ENCODE results near the gene YJU2.
A peak's percentile ranks its signal among the peaks of the same experiment; 100 is the strongest.
"Not testable (repeated sequence)": the region's sequence is repeated elsewhere in the genome, so short reads cannot be mapped to it uniquely, and the experiment has no call there.

Gene YJU2

DNA sequence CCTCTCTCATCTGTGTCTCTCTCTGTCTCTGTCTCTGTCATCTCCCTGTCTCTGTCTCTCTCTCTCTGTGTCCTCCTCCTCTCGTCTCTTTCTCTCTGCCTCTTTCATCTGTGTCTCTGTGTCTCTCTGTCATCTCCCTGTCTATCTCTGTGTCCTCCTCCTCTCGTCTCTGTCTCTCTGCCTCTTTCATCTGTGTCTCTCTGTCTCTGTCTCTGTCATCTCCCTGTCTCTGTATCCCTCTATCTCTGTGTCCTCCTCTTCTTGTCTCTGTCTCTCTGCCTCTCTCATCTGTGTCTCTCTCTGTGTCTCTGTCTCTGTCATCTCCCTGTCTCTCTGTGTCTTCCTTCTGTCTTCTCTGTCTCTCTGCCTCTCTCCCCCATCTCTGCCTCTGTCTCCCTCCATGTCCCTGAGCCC is 18.1 kb upstream of the YJU2 start:
- DNase-seq (ENCODE audit: low spot score), result no peak

DNA sequence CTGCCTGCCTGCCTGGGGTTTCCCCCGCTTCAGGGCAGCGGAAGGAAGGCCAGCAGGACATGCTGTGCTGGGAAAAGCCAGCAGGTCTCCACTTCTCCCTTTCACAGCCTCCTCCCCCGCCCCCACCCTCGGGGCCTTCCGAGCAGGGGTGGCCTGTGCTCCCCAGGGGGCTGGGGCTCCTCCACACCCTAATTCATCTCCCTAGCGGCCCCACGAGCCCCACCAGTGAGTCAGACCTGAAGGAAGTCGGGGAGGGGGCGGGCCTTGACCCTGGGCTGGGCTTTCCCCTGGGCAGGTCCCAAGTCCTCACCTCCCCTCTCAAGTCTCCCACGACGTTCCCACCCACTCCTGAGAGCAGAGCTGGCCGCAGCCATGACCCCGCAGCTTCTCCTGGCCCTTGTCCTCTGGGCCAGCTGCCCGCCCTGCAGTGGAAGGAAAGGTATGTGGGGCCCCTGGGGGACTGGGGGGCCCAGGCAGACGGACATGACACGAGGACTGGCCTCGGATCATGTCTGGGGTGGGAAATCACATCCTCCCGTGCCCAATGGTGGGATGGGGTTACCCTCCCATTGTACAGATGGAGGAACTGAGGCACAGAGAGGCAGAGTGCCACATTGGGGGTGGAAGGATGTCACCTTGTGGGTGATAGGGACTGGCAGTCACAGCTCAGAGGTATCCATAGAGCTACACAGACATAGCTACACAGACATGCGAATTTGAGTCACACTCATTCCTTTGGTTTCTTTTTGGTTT is 17.5 kb upstream of the YJU2 start, which contains the start of gene EBI3:
Gene EBI3 (plus strand): TSS at position 345 of the 753 bp plus-strand sequence. CDS start 28 bp downstream, at position 373.
- DNase-seq (ENCODE audit: low spot score), result peak; percentile 39

DNA sequence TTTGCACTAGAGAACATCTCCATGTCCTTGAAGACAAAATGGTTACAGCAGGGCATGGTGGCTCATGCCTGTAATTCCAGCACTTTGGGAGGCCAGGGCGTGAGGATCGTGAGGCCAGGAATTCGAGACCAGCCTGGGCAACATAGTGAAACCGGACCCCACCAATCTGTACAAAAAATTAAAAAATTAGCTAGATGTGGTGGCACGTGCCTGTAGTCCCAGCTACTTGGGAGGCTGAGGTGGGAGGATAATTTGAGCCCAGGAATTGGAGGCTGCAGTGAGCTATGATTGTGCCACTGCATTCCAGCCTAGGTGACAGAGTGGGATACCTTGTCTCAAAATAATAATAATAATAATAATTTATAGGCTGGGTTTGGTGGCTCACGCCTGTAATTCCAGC is 16.6 kb upstream of the YJU2 start:
- not testable (repeated sequence) for DNase-seq (ENCODE audit: low spot score)

DNA sequence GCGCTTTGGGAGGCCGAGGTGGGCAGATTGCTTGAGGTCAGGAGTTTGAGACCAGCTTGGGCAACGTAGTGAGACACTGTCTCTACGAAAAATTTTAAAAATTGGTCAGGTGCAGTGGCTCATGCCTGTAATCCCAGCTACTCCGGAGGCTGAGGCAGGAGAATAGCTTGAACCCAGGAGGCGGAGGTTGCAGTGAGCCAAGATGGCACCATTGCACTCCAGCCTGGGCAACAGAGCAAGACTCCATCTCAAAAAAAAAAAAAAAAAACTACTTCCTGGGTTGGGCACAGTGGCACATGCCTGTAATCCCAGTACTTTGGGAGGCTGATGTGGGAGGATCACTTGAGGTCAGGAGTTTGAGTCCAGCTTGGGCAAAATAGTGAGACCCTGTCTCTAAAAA is 15.4 kb upstream of the YJU2 start:
- DNase-seq (ENCODE audit: low spot score), result not testable (repeated sequence)

DNA sequence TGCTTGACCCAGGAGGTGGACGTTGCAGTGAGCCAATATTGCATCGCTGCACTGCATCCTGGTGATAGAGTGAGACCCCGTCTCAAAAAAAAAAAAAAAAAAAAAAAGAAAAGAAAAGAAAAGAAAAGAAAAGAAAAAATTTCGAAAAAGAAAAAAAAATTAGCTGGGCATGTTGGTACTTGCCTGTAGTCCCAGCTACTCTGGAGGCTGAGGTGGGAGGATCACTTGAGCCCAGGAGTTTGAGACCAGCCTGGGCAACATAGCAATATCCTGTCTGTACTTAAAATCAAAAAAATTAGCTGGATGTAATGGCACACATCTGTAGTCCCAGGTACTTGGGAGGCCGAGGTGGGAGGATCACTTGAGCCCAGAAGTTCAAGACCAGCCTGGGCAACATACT is 14.7 kb upstream of the YJU2 start:
- DNase-seq (ENCODE audit: low spot score), result not testable (repeated sequence)

DNA sequence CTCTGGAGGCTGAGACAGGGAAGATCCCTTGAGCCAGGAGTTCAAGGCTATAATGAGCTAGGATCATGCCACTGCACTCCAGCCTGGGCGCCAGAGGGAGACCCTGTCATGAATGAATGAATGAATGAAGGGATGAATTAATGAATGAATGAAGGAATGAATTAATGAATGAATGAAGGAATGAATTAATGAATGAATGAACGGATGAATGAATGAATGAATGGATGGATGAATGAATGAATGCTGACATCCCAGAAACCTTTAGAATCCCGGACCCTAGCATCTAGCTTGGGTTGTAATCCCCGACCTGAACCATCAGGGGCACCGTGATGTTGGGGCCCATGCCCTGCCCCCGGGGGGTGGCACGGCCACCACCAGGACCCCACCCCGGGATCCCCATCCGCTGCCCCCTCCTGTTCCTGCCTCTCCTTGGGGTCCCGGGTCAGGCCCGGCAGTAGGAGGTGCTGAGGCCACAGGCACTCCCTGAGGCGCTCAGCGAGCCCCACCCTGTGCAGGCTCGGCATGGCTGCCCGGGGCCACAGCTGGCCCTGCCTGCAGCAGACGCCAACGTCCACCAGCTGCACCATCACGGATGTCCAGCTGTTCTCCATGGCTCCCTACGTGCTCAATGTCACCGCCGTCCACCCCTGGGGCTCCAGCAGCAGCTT is 14.1 kb upstream of the YJU2 start:
- DNase-seq (ENCODE audit: low spot score), result no peak

DNA sequence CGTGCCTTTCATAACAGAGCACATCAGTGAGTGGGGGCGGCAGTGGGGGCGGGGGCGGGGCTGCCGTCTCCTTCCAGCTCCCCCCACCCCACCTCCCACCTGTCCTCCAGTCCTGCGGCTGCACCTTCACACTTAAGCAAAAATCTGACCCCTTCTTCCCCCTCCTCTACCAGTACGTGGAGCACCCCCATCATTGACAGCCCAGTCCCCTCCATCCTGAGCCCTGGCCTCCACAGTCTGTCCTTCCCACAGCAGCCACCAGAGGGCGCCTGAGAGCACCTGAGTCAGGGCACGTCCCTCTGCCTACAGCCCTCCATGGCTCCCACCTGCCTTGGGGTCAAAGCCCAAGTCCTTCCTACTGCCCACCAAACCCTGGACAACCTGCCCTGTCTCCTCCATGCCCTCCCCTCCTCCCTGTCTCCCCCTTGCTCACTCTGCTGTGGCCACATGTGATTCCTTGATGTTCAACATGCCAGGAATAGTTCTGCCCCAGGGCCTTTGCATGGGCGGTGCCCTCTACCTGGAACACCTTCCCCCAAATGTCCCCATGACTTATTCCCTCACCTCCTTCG is 13.5 kb upstream of the YJU2 start:
- DNase-seq (ENCODE audit: low spot score), result no peak

DNA sequence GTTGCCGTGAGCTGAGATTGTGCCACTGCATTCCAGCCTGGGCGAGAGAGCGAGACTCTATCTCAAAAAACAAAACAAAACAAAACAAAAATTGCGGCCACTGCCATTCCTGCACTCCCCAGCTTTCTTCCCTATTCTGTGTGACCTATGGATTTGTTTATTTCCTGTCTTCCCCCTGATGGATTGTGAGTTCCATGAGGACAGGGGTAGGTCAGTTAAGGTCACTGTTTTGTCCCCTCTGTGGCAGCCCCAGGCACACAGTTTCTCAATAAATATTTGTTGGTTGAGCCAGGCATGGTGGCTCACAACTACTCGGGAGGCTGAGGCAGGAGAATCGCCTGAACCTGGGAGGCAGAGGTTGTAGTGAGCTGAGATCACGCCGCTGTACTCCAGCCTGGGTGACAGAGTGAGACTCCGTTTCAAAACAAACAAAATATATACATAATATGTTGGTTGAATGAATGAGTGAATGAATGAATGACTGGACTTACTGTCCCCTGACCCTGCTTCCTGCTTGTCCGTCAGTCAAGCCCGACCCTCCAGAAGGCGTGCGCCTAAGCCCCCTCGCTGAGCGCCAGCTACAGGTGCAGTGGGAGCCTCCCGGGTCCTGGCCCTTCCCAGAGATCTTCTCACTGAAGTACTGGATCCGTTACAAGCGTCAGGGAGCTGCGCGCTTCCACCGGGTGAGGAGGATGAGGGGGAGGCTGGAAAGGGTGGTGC is 12.6 kb upstream of the YJU2 start:
- DNase-seq (ENCODE audit: low spot score), result no peak

DNA sequence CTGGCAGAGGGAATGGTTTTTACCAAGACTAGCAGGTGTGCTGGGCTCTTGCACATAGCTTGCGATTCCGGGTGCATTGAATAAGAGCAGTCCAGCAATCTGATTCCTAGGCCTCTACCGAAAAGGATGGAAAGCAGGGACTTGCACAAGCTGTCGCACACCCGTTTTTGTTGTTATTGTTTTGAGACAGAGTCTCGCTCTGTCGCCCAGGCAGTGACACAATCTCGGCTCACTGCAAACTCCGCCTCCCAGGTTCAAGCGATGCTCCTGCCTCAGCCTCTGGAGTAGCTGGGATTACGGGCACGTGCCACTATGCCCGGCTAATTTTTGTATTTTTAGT is 12.0 kb upstream of the YJU2 start:
- no peak for DNase-seq (ENCODE audit: low spot score)

DNA sequence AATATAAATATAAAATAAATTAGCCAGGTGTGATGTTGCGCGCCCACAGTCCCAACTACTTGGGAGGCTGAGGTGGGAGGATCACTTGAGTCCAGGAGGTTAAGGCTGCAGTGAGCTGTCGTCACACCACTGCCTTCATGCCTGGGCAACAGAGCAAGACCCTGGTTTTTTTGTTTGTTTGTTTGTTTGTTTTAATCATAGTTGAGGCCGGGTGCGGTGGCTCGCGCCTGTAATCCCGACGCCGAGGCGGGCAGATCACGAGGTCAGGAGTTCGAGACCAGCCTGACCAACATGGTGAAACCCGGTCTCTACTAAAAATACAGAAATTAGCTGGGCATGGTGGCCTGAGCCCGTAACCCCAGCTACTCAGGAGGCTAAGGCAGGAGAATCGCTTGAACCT is 9.4 kb upstream of the YJU2 start:
- not testable (repeated sequence) for DNase-seq (ENCODE audit: low spot score)

DNA sequence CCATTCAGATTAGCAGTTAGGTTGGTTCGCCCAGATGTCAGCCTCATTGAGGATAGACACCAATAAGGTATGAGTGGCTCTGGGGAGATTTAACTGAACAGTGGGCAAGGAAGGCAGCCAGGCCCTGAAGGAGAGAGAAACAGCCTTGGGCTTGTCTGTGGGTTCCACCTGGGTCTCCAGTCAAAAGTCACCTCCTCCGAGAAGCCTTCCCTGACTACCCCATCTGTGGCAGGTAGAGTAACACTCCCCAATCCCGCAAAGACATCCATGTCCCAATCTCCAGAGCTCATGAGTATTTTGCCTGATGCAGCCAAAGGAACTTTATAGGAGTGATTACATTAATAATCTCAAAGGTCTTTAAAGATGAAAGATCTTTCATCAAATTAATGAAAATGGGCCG is 8.0 kb upstream of the YJU2 start:
- no peak for DNase-seq (ENCODE audit: low spot score)

DNA sequence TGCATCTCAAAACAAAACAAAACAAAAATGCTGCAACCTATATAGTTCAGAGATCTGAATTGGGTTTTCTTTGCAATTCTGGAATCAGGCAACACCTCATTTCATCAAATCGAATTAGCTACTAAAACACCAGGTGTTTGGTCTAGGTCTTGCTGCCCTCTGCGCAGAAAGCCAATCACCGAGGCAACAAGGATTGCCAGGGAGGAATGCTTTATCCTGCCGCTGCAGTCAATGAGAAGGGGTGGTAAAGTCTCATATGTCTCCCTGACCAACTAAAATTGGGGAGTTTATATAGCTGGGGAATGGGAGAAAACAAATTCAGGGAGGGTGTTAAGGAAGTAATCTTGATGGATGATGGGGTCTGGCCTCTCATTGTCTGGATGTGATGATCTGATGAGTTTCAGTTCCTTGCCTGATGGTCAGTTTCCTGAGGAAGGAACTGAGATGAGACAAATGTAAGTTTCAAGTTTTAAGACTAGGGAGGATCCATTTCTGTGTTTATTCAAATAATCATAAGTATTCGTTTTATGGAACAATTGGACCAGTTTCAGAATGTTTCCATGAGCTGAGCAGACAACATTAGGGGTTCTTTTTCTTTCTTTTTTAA is 5.0 kb upstream of the YJU2 start:
- DNase-seq (ENCODE audit: low spot score), result peak; percentile 53

DNA sequence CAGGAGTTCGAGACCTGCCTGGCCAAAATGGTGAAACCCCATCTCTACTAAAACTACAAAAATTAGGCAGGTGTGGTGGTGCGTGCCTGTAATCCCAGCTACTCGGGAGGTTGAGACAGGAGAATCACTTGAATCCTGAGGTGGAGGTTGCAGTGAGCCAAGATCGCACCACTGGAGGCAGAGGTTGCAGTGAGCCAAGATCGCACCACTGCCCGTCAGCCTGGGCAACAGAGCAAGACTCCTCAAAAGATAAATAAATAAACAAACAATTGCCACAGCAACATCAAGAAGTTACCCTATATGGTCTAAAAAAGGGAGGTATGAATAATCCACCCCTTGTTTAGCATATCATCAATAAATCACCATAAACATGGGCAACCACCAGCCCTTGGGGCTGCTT is 942 bp upstream of the YJU2 start:
- not testable (repeated sequence) for DNase-seq (ENCODE audit: low spot score)

DNA sequence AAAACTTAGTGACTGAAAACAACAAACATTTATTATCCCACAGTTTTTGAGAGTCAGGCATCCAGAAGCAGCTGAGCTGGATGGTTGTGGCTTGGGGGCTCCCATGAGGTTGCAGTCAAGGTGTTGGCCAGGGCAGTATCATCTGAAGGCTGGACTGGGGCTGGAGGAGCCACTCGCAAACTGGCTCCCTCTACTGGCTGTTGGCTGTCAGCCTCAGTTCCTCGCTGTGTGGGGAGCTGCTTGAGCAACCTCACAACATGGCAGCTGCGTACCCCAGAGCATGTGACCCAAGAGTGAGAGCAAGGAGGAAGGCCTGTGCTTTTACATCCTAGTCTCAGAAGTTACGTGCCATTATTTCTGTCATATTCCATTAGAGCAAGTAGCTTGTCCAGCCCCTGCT is 9.7 kb downstream of the YJU2 start:
- no peak for DNase-seq (ENCODE audit: low spot score)

DNA sequence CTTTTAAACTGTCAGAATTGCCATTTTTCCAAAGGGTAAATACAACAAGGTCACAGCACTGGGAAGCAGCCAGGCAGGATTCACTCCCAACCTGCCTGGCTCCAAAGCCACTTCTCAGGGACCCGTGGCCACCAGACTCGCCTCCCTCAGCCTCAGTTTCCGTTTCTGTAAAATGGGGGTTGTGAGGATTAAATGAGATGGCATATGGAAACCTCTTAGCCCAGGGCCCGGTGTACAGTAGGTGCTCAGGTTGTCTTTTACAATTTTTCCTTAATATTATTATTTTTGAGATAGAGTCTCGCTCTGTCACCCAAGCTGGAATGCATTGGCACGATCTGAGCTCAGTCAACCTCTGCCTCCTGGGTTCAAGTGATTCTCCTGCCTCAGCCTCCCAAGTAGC is 10.1 kb downstream of the YJU2 start:
- no peak for DNase-seq (ENCODE audit: low spot score)

DNA sequence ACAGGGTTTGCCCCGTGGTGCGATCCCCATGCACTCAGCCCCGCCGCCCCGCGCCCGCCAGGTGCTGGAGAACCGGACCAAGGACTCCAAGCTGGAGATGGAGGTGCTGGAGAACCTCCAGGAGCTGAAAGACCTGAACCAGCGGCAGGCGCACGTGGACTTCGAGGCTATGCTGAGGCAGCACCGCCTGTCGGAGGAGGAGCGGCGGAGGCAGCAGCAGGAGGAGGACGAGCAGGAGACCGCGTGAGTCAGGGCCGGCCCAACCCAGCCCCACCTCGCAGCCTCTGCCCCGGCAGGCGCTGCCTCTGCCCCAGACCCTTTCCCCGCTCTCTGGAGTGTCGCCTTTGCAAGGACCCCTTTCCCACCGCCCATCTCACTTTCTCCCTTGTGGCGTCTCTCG is 11.3 kb downstream of the YJU2 start:
- no peak for DNase-seq (ENCODE audit: low spot score)

DNA sequence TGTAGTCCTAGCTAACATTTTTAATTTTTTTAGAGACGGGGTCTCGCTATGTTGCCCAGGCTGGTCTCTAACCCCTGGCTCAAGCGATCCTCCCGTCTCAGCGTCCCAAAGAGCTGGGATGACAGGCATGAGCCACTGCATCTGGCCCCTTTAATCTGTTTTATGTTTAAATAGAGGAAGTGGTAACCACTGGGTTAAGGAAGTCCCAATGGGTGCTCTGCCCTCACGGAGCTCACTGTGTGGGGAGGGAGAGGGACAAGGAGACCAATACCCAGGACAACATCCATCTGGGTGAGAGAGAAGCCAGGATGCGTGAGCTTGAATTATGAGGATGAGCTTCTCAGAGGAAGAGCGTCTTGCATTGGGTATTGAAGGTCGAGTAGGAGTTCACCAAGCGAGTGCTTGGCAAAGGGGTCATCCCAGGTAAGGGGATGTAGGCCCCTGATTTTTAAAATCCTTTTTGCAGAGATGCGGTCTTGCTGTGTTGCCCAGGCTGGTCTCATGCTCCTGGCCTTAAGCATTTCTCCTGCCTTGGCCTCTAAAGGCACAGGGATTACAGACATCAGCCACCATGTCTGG is 13.8 kb downstream of the YJU2 start:
- no peak for DNase-seq (ENCODE audit: low spot score)

DNA sequence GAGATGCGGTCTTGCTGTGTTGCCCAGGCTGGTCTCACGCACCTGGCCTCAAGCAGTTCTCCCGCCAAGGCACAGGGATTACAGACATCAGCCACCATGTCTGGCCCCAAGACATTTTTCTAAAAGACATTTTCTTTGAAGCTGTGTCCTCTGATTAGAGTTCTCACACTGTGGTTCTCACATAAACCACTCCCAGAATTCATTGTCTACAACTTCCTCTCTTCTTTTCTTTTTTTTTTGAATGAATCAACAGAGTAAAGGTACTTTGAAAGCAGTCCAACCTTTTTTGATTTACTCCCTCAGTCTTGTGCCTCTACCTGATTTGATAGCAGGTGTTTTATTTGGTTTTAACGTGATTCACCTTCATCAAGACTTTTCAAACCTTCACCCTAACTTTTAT is 17.9 kb downstream of the YJU2 start:
- DNase-seq (ENCODE audit: low spot score), result no peak

DNA sequence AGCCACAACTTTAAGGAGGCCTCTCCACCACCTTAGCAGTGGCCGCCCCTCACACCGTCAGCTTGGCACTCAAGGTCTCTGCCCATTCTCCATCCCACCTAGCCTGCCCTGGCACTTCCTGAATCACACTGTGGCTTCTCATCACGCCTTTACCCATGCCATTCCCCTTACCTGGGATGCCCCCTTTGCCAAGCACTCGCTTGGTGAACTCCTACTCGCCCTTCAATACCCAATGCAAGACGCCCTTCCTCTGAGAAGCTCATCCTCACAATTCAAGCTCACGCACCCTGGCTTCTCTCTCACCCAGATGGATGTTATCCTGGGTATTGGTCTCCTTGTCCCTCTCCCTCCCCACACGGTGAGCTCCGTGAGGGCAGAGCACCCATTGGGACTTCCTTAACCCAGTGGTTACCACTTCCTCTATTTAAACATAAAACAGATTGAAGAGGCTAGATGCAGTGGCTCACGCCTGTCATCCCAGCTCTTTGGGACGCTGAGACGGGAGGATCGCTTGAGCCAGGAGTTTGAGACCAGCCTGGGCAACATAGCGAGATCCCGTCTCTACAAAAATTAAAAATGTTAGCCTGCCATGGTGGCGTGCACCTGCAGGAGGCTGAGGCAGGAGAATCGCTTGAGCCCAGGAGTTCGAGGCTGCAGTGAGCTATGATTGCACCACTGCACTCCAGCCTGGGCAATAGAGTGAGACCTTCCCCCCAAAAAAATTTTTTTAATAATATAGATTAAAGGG is 19.5 kb downstream of the YJU2 start:
- DNase-seq (ENCODE audit: low spot score), result no peak

DNA sequence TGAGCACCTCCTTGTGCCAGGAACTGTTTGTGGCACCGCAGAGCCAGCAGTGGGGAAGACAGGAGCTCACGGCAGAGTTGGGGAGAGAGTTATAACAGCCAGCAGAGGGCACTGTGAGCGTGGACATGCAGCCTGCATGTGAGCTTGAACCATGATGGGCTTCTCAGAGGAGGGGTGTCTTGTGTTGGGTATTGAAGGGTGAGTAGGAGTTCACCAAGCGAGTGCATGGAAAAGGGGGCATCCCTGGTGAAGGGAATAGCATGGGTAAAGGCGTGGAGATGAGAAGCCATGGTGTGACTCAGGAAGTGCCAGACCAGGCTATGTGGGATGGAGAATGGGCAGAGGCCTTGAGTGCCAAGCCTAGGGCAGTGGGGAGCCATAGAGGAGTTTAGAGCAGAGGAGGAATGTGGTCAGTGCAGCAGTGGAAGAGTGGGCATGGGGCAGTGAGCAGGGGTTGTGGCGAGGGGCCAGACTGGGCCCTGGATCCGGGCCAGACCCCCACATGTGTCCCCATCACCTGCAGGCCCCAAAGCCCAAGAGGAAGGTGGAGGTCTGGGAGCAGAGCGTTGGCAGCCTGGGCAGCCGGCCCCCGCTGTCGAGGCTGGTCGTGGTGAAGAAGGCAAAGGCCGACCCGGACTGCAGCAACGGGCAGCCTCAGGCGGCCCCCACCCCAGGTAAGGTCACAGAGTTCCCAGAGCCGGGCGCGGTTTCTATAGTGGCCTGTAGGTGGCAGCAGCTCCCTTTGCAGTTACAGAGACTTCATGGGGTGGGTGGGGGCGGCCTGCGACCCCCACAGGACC is 20.4 kb downstream of the YJU2 start:
- DNase-seq (ENCODE audit: low spot score), result no peak

Data from Ammon's horn (tissue), 1 donor.